HFF-Myc (cell line): ENCODE data around the gene PTPRK.
"Not testable (repeated sequence)": the region's sequence is repeated elsewhere in the genome, so short reads cannot be mapped to it uniquely, and the experiment has no call there.

Experiments
- DNase-seq: peaks from one replicate; pipeline ENCODE4 v3.0.0-alpha.2; 2011; ENCODE audit warnings: low read depth; ENCODE audit errors: extremely low read depth
- H3K4me3 ChIP-seq: replicated peaks from 2 replicates; pipeline ENCODE4 v1.5.1; 2011; ENCODE audit warnings: low read depth, mild to moderate bottlenecking, control low read depth, low read length
- TF ChIP-seq, protein P1 (sequence below): IDR thresholded peaks from 2 replicates; pipeline ENCODE4 v1.5.1; 2012; ENCODE audit warnings: mild to moderate bottlenecking, low read depth, low read length, control low read depth; ENCODE audit errors: missing control alignments

Gene PTPRK

DNA sequence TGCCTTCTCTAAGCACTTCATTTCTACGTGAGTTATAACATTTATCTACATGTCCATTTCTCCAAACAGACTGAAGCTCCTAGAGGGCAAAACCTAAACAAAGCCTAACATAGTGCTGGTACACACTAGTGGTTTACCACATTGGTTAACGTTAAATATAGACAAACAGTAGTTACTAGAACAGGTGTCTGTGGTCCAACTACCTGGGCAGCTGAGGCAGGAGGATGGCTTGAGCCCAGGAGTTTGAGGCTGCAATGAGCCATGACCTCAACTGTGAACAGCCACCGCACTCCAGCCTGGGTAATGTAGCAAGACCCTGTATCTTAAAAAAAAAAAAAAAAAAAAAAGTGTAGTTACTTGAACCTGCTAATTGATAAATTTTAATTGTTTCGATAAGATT is 26.5 kb downstream of the PTPRK start:
- H3K4me3 ChIP-seq = no peak overlapping the region
- DNase-seq = no peak
- TF ChIP-seq, protein P1, sequence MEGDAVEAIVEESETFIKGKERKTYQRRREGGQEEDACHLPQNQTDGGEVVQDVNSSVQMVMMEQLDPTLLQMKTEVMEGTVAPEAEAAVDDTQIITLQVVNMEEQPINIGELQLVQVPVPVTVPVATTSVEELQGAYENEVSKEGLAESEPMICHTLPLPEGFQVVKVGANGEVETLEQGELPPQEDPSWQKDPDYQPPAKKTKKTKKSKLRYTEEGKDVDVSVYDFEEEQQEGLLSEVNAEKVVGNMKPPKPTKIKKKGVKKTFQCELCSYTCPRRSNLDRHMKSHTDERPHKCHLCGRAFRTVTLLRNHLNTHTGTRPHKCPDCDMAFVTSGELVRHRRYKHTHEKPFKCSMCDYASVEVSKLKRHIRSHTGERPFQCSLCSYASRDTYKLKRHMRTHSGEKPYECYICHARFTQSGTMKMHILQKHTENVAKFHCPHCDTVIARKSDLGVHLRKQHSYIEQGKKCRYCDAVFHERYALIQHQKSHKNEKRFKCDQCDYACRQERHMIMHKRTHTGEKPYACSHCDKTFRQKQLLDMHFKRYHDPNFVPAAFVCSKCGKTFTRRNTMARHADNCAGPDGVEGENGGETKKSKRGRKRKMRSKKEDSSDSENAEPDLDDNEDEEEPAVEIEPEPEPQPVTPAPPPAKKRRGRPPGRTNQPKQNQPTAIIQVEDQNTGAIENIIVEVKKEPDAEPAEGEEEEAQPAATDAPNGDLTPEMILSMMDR = no peak

GRCh38 chr6:128492386-128492785 is 28.0 kb downstream of the PTPRK start:
- H3K4me3 ChIP-seq = no peak overlapping the region
- no peak for DNase-seq
- TF ChIP-seq, protein P1 = no peak

DNA sequence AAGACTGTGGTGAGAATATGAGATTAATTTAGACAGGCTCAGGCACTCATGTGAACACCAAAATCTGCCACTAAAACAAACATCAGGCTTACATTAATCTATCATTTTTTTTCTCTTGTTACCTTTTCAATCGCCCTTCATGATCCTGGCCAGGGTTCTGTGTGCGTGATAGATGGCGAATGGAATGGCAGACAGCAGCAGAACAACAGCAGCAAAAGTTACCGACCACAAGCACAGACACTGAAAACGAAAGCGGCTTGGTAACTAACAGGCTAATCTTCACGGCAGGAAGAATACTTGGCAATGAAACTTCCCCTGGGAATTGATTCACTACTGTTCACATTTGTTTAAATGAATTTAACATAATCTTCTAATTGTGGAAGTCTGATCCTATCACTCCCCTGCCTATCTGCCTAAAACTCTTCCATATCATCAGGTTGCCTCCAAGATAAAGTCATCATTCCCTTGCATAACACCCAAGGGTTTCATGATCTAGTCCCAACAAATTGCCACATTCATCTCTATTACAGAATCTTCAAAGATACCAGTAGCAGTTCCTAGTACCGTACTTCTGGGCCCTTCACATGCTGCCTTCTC is 28.7 kb downstream of the PTPRK start:
- DNase-seq = no peak
- TF ChIP-seq, protein P1 = no peak

DNA sequence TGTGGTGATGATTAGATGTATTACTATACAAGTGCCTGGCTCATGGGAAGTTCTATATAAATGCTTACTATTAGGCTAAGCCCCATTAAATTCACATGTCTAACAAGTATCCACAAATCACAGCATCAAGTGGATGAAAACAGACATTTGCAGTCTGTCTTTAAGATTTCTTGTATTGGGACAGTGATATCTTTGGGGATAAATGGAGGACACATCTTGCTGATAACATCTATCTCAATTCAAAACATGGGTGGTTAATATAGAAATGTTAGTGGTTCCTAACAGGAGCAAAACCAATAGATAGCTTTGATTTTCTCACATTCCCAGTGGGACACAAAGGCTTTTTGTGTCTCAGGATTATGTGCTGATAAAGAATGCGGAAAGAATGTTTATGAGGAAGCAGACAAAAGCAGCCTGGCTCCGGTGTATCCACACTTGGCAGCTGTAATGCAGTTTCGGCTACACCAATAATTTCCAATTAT is 29.3 kb downstream of the PTPRK start:
- TF ChIP-seq, protein P1 = no peak
- DNase-seq = no peak
- H3K4me3 ChIP-seq = no peak overlapping the region

More for the DNA sequence above, 28.7 kb downstream of the PTPRK start:
- no peak overlapping the region for H3K4me3 ChIP-seq

- TF ChIP-seq, protein P1 = no peak
Observed at GRCh38 chr6:128487746-128488145, 32.7 kb downstream of the PTPRK start.

DNA sequence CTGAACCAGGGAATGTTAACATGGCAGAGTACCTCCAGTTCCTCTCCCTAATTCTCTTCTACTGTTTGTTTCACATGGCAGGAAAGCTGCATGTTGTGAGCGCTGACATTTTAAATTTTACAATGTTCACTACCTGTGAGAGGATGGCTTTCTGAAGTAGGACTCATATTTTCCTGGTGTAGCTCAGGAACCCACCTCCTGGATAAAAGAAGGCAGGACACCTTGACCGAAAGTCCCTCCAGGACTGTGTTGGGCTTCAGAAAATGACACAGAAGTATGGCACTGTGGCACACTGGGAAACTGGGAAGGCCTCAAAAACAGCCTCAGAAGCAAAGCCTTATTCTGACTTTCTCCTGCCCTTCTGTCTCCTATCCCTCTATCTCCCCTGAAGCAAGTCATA is 33.3 kb downstream of the PTPRK start:
- H3K4me3 ChIP-seq = no peak overlapping the region
- no peak for DNase-seq
- TF ChIP-seq, protein P1 = peak; percentile 35

More at GRCh38 chr6:128487746-128488145, 32.7 kb downstream of the PTPRK start:
- DNase-seq = no peak
- no peak overlapping the region for H3K4me3 ChIP-seq

- H3K4me3 ChIP-seq, DNase-seq: not testable (repeated sequence)
Observed at GRCh38 chr6:128486580-128486979, 33.8 kb downstream of the PTPRK start.
